Mesodermal cell (in vitro differentiated cells): Measurements from ENCODE around the gene SLC6A17.

Experiments used
- H3K27ac ChIP-seq: 2 replicates; pipeline ENCODE4 v1.7.0; 2013; ENCODE audit warnings: mild to moderate bottlenecking, low read depth, low read length, moderate library complexity; ENCODE audit not compliant: severe bottlenecking
- H3K36me3 ChIP-seq: 2 replicates; pipeline ENCODE4 v1.7.1; 2013; ENCODE audit warnings: mild to moderate bottlenecking, low read length, moderate library complexity; ENCODE audit not compliant: control insufficient read depth, insufficient read depth
- H3K4me1 ChIP-seq: one replicate; pipeline ENCODE4 v1.7.1; 2013; ENCODE audit warnings: mild to moderate bottlenecking, low read length; ENCODE audit not compliant: insufficient read depth, control insufficient read depth, poor library complexity, severe bottlenecking
- H3K4me3 ChIP-seq: 2 replicates; pipeline ENCODE4 v1.7.0; 2013; ENCODE audit warnings: low read length, control low read depth, mild to moderate bottlenecking; ENCODE audit not compliant: insufficient read depth, poor library complexity, severe bottlenecking; ENCODE audit errors: extremely low read depth
- H3K9me3 ChIP-seq: 2 replicates; pipeline ENCODE4 v1.7.1; 2013; ENCODE audit warnings: mild to moderate bottlenecking, low read length, moderate library complexity; ENCODE audit not compliant: control insufficient read depth
- WGBS, 2 experiments: methylation state at CpG; one replicate each; pipeline ENCODE4 v1.1.5; 2013; ENCODE audit warnings: missing lambda C conversion rate in 2 of 2; ENCODE audit not compliant: insufficient coverage in 2 of 2; 5-methylcytosine and 5-hydroxymethylcytosine counted together

Gene SLC6A17

GRCh38 chr1:110212169-110213142 lies 62.2 kb downstream of the SLC6A17 start:
- peak overlapping the region; percentile 58 for H3K4me3 ChIP-seq
- H3K4me1 ChIP-seq, result peaks cover 13% of the 10 kb centered on the region
- H3K9me3 ChIP-seq, result no peaks in the 10 kb centered on the region
- H3K36me3 ChIP-seq, result no peaks in the 10 kb centered on the region
- 37 to 39% methylated on average over 7 to 10 of the region's 20 CpGs for WGBS, 2 experiments
- H3K27ac ChIP-seq, result no peak overlapping the region

- WGBS, 2 experiments, result 40 to 67% methylated on average over 1 of the region's 2 CpGs
- peaks cover 13% of the 10 kb centered on the region for H3K4me1 ChIP-seq
- no peak overlapping the region for H3K4me3 ChIP-seq
- no peaks in the 10 kb centered on the region for H3K9me3 ChIP-seq
- no peaks in the 10 kb centered on the region for H3K36me3 ChIP-seq
- H3K27ac ChIP-seq, result no peak overlapping the region
Observed at GRCh38 chr1:110213143-110213540, 62.8 kb downstream of the SLC6A17 start.

- H3K9me3 ChIP-seq, result no peaks in the 10 kb centered on the region
- H3K27ac ChIP-seq, result no peak overlapping the region
- 87 to 92% methylated on average over 15 of the region's 16 CpGs for WGBS, 2 experiments
- peaks cover 6% of the 10 kb centered on the region for H3K4me1 ChIP-seq
- peaks cover 3% of the 10 kb centered on the region for H3K36me3 ChIP-seq
- no peak overlapping the region for H3K4me3 ChIP-seq
Observed at GRCh38 chr1:110214454-110215404, 64.4 kb downstream of the SLC6A17 start.

- 87 to 89% methylated on average over 6 of the region's 7 CpGs for WGBS, 2 experiments
- no peak overlapping the region for H3K4me3 ChIP-seq
- peaks cover 3% of the 10 kb centered on the region for H3K36me3 ChIP-seq
- no peak overlapping the region for H3K27ac ChIP-seq
- H3K4me1 ChIP-seq, result peaks cover 6% of the 10 kb centered on the region
- H3K9me3 ChIP-seq, result no peaks in the 10 kb centered on the region
Observed at GRCh38 chr1:110215621-110216515, 65.6 kb downstream of the SLC6A17 start.

GRCh38 chr1:110216844-110217444 lies 66.7 kb downstream of the SLC6A17 start:
- Histone ChIP-seq H3K27ac (no peak overlapping the region), H3K4me1 (peaks cover 6% of the 10 kb centered on the region), H3K4me3 (no peak overlapping the region), H3K9me3 (no peaks in the 10 kb centered on the region), H3K36me3 (peaks cover 3% of the 10 kb centered on the region)
- 88 to 96% methylated on average over 4 of the region's 6 CpGs for WGBS, 2 experiments

GRCh38 chr1:110218137-110218536 lies 67.8 kb downstream of the SLC6A17 start:
- 85 to 89% methylated on average over 4 of the region's 5 CpGs for WGBS, 2 experiments
- no peaks in the 10 kb centered on the region for H3K9me3 ChIP-seq
- no peak overlapping the region for H3K27ac ChIP-seq
- H3K4me1 ChIP-seq, result peaks cover 2% of the 10 kb centered on the region
- no peak overlapping the region for H3K4me3 ChIP-seq
- H3K36me3 ChIP-seq, result peaks cover 6% of the 10 kb centered on the region

- 35 to 83% methylated on average over 2 of the region's 4 CpGs for whole genome bisulfite sequencing, 2 experiments
- Histone ChIP-seq H3K4me1 (peaks cover 2% of the 10 kb centered on the region), H3K27ac (no peak overlapping the region), H3K9me3 (no peaks in the 10 kb centered on the region), H3K4me3 (no peak overlapping the region), H3K36me3 (peaks cover 11% of the 10 kb centered on the region)
Observed at GRCh38 chr1:110218739-110219138, 68.4 kb downstream of the SLC6A17 start.

GRCh38 chr1:110220324-110220723 lies 70.0 kb downstream of the SLC6A17 start:
- Histone ChIP-seq H3K4me1 (peaks cover 2% of the 10 kb centered on the region), H3K36me3 (peaks cover 18% of the 10 kb centered on the region), H3K4me3 (no peak overlapping the region), H3K9me3 (no peaks in the 10 kb centered on the region), H3K27ac (no peak overlapping the region)
- WGBS, 2 experiments, result 88 to 97% methylated on average over 3 to 4 of the region's 5 CpGs

GRCh38 chr1:110221119-110221518 lies 70.8 kb downstream of the SLC6A17 start:
- H3K36me3 ChIP-seq, result peaks cover 19% of the 10 kb centered on the region
- no peaks in the 10 kb centered on the region for H3K4me1 ChIP-seq
- H3K27ac ChIP-seq, result no peak overlapping the region
- H3K4me3 ChIP-seq, result no peak overlapping the region
- WGBS, 2 experiments, result 94 to 98% methylated on average over 4 of the region's 4 CpGs
- H3K9me3 ChIP-seq, result no peaks in the 10 kb centered on the region
